Suppressor macrophage (primary cell): ENCODE data around the gene FERMT2.

Source experiments
- DNase-seq, 4 experiments: peaks; one replicate each; pipeline ENCODE4 v3.0.0-alpha.2; 2020 to 2022

Gene FERMT2

DNA sequence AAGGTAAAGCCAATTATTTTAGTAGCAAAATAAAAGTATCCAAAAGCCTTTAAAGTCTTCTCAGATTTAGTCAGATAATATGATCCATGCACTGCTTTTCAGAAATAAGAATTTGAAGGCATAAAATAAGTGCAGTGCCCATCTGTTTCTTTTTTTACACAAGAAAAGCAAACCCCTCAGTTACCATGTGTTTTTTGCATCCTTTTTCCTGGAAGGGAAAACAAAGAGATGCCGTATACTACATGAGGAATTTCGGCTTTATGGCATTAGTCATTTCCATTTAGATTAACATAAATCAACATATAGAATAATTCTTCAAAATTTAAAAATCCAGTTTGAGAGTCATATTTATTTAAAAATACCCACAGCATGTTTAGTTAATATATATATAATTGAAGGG lies 89.4 kb downstream of the FERMT2 start:
- DNase-seq = no peak

DNA sequence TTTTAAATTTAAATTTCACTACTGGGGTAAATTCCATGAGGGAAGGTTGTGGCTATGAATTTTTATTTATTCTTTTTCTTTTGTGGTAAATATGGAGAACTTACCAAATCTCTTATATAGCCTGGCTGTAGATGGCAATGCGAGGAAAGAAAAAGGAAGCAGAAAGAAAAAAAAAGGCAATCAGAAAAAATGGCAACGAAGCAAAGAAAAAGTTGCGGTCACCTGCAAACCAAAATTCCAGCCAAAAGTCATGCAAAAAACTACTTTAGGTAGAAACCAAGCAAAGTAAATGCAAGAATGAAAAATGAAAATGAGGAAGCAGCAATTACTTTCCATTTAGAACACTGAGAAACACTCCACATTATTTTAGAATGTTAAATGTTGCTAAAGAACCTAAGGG lies 89.9 kb downstream of the FERMT2 start:
- DNase-seq = no peak

DNA sequence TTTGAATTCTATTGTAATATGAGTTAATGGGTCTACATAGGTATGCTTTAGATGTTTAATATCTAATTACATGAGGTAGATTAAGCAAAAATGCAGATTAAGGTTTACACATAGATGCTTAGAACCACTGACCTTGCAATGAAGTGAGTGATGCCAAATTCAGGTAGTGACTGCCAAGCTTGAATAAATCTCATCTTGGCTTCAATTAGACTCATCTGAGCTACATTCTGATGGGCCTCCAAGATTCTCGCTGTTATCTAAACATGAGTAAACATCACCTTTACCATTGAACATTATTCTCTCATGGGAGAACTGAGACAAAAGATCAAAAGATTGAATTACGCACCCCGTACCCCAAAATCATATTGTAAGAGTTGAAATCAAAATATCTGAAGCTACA lies 90.6 kb downstream of the FERMT2 start:
- no peak for DNase-seq

DNA sequence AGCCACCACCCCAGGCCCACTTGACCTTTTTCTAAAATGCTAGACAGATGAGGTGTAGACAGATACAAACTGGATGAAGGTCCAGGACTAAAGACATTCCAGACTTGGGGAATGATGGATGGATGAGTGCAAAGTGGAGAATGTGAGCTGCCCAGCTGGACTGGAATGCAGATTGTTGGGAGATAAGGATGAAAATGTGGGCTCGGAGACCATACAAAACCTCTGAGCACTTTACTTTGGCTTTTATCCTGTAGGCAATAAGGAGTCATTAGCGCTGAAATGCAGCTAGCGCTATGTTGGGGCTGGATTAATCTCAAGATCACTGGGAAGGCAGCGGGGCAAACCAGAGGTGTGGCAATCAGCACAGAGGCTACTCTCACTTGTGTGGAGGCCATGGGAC lies 94.7 kb downstream of the FERMT2 start:
- no peak for DNase-seq

DNA sequence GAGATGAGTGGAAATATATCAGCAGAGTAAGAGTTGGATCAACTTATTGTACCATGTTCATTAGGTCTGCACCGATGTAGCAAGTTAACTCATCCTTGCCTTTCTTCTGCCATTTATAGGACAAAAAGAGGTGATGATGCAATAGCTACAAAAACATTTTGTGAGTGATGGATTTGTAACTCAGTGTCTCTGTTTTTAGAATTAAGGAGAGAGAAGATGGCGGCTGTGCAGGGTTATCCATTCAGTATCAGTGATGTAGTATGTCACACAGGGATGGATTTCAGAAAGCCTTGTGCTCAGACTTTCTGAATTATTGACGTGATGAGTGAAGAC lies 97.4 kb downstream of the FERMT2 start:
- DNase-seq = no peak

DNA sequence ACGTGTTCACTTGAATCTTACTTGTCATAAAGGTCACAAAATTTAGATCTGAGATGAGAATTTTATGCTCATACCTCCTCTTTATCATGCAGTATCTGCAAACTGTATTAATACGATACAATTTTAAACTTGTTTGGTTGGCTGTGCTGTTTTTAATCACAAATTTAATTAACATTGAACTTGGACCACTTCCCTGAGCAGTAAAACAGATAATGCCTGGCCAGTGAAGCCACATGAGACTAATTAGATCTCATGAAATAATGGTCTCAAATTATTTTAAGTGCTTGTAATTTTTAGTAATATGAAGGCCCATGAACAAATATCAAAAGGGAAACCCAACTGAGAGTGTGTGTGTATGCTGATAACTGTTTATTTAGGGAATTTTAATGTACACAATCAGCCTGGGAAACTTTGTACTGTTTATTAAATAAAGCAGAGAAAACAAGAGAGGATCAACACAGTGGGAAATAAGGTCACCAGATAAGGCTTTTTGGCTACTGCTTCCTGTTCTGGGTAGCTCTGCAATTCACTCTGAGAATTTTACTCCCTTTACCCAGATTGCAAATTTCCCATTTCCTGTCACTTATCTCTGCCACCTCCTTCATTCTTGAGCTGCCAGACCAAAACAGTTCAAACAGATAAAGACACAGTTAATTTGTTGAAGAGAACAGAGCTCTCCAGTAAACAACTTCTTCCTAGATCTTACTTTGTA lies 97.9 kb downstream of the FERMT2 start:
- no peak for DNase-seq

DNA sequence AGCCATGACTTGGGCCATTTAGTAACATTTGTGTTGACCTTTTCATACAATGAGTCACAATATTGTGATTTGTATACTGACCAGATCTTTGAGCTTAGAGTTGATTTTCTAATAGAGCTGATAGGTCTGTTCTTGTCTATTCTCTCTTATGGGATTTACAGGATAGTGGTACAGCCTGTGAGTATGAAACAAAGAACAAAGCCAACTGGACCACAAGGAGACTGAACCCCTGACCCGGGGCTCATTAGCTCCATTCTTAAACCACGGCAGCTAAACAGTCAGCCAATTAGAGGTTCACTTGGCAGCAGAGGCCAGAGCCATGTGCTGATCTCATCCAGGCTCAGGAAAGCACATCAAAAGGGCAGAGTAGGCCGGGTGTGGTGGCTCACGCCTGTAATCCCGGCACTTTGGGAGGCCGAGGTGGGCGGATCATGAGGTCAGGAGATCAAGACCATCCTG lies 100.4 kb downstream of the FERMT2 start:
- DNase-seq = no peak

DNA sequence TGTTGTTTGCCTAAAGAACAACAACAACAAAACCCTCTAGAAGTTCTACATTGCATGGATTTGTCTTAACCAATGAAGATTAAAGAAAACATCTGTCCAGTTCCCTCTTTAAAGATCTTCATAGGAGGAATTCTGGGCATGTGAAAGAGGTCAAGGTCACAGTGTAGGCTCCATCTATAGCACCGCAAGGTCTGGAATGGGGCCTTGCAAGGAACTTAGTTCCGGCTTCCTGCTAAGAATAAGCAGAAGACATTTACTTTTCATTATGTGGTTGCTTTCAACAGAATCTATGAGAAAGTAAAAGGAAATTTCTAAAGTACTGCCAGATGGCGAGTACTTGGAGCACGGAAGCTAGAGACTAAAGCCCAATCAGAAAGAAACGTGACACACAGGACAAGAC lies 102.2 kb downstream of the FERMT2 start:
- no peak for DNase-seq

DNA sequence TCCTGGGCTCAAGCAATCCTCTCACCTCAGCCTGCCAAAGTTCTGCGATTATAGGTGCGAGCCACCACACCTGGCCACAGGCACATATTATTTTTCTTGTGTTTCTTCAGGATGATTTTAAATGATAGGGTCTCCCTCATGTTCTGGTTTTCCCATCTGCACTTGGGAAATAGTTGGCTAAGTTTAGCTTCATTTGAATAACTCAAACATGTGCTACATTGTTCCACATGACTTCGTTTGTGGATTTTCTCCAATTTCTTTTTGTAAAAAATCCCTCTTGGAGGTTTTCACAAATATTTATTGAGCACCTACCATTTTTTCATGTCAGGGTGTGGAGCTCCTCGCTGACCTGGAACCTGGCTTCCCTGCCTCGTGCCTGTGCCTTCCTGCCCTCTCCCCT lies 104.3 kb downstream of the FERMT2 start:
- no peak for DNase-seq

DNA sequence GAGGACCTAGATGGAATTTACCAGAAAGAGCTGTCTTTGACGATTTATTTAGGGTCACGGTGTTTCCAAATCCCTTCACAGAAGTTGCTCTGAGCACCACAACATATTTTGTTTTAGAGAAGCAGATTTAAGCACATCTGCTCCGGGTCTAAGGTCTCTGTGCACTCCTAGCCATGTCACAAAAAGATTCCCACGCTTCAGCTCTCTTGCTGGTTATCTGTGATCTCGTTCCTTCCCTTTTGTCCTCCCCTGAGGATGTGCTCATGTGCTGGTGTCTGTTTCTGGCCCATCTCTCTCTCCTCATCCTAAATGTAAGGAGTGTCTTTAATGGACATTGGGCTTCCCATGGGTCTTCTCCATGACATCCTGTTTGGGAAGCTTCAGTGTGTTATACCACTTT lies 105.8 kb downstream of the FERMT2 start:
- no peak for DNase-seq

DNA sequence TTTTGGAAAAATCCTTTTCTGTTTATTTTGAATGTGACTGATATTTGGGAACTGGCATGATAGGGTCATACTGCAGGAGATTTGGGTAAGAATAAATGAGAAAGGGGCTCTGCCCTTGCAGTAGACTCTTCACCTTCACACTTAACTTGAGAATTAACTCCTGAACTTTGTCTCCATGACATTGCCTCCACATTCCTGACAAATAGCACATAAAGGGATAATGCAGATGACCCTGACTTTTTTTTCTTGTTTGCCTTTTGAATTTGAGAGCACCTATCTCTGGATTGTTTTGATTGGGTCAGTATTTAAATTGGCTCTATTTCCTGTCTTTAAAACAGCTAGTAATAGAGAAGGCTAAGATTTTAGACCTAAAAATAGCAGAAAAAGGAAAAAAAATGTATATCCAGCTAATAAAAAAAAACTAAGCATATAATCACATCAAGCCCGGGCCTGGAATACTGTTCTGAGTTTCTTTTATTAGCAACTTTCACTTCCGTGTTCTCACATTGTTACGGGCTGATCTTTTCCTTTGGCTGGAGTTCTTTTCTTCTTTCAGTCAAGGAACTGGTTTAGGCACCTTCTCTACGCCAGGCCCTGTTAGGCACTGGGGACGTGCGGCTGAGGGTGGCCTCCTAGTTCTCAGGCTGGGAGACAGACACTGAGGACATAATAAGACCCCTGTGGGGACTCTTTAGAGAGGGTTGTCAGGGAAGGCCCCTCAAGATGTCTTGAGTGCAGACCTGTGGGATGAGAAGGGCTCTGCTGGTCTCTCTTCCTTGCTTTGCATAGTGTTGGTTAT lies 106.4 kb downstream of the FERMT2 start:
- DNase-seq = peak; percentile 8 to 41 (median 14)

DNA sequence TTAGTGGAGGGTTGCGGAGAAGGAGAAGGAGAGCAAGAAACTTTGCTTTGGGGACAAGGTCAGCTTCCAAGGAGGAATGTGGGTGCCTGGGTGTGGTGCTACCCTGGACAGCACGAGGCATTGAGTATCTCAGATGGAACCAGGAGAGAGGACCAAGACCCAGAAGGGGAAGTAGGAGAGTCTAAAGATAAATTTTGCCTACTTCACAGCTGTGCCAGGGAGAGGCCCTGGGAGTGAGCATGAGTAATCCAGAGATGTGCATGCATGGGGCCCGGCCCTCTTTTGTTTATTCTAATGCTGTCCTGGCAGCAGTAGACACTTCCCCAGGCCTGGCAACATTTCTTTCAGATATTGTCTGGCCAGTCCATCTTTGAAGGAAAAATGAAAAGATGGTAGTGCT lies 110.0 kb downstream of the FERMT2 start:
- DNase-seq = peak; percentile 68 to 81 (median 77)

DNA sequence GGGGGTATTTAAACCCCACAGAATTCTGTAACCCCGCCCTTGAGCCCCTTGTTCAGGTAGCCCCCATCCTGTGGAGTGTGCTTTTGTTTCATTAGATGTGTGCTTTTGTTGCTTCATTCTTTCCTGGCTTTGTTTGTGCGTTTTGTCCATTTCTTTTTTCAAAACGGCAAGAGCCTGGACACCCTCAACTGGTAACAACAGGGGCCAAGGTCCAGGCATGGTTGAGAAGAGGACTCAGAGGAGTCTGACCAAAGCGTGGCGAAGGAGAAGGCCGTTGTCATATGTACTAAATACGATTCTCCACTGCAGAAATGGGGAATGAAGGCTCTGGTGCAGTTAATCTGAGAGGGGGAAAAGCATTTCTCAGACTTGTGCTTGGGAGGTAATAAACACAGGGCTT lies 113.4 kb downstream of the FERMT2 start:
- DNase-seq = no peak

DNA sequence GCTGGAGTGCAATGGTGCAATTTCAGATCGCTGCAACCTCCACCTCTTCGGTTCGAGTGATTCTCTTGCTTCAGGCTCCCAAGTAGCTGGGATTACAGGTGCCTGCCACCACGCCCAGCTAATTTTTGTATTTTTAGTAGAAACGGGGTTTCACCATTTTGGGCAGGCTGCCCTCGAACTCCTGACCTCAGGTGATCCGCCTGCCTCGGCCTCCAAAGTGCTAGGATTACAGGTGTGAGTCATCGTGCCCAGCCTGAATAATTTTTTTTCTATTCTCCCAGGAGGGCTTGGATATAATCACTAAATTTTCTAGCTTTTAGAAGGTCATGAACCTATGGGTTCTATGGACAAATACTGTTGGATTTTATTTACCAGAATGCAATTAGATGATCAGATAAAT lies 114.8 kb downstream of the FERMT2 start:
- no peak for DNase-seq

DNA sequence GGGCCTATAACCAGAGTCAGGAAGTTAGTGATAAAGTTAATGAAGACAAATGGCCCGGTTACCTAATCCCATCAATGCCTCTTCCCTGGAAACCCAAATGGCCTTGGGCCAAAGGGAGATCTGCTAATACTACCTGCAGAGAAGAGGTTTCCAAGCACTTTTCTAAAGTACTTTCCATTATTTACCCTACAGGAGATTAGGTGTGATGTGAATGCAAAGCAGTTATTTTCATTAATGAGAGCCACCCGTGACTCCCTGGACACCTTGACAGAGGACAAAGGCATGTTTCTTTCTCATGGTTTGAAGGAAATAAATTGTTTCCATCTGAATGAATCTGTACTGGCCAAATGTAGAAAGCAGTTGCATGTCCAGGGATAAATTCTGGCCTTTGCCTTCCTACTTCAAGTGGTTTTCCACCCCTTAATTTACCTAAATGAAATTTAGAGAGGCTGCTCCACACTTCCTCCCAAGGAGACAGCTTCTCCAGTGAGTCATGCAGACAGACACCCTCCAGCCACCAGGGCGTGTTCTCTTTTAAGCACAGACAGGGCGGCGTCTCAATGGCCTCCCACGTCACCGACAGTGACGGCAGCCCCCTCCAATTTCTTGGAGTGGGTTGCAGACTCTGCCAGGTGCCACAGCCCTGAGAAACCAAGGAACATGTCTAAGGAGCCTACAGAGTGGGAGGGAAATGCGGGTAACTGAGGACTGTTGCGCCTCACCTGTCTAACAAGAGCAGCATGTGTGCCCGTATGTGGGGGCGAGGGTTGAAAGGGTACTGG lies 115.5 kb downstream of the FERMT2 start:
- peak in 3 of 4 experiments; percentile 14 to 21 (median 15) for DNase-seq

DNA sequence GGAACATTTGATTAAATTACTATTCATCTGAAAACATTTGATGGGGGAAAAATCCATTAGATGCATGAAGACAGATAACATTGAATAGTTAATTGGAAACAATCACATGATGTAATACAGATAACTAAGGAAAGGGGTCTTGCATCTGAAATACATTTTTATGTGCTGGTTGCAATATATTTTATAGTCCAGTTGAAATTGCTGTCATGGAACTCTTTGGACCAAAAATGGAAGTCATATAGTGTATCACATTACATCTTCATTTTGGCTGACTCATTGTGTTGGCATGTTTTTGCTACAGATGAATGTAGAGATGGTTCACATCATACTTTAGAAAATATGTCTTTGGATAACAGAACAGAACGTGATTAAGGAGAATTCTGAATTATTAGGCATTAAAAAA lies 116.4 kb downstream of the FERMT2 start:
- DNase-seq = no peak

DNA sequence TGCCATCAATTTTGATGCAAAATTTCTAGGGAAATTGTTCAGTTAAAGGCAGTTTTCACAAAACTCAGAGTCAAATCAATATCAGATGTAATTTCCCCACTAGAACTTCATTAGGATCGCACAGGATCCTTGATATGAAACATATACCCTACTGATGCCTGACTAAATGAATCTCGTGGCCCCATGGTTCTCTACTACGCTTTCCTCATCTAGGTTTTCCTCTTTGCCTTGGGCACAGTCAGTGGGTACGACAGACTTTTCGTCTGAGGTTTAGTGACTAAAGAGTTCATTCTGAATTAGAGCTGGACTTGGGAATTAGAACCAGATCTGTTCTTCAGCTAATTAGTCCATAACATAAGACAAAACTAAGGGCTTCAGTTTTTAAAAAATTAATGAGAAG lies 117.0 kb downstream of the FERMT2 start:
- DNase-seq = no peak

DNA sequence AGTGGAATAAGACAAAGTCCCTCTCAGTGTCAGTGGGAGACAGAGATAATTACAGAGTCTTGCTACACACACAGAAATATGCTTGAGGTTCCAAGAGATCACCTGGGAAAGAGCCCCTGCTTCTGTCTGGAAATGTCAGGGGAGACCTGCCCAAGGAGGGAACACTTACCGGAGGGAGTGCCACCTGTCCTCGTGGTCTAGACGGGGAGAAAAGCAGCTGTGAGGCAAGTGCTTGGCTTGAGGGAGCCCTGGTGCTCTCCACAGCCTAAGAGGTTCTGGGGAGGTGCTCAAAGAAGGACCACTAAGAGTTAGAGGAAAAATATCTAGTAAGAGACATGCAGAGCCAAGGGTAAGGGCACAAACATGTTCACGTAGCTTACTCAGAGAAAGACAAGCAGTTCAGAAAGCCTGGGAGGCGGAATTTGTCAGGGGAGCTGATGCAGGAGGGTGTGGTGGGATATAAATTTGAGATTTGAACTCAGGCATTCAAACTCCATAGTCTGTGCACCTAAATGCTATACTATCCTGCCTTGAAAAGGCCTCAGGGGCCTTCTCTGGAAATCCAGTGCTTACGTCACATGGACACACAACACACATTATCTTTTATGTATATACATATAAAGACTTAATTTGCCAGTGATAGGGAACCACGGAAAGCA lies 121.2 kb downstream of the FERMT2 start:
- DNase-seq = no peak

DNA sequence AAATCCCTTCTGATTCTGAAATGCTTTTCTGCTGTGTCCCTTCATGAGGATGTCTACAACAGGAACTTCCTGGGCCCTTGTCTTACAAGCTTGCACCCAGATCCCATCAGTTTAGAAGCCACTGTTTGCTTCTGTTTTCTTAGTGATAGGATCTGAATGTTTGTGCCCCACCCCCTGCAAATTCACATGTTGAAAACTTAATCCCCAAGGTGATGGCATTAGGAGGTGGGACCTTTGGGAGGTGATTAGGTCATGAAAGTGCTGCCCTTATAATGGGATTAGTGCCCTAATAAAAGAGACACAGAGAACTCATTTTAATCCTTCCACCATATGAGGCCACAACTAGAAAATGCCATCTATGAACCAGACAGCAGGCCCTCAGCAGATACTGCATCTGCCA lies 123.4 kb downstream of the FERMT2 start:
- no peak for DNase-seq

DNA sequence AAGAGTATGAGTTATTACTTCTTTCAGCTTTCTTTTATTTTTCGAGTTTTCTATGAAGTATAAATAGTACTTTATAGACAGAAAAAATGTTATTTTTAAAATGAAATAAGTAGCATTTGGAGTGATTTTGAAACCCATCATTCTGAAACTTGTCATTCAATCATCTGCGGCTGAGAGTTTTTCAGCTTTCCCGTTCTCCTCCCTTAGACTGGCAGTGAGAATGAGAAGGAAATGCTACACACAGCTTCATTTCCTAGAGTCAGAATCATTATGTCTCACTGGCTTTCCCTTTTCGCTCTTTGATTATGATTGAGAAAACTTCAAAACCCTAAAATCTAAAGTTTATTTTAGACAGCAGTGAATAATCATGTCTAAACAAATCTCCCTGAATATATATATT lies 125.8 kb downstream of the FERMT2 start:
- DNase-seq = no peak

DNA sequence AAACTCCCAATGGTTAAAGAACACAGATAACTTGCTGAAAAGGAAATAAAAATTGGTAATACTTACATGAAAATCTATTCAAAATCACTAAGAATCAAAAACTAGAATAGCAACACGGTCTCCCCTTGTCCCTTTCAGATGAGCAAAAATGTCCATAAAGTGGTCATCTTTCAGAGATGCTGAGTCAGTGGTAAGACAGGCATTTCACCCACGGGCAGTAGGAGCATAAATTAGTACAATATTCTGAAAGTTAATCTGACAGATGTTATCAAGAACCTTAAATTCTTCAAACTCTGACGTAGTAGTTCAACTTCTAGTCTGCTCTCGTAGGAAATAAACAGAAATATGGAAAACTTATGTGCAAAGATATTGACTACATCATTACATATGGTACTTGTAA lies 126.4 kb downstream of the FERMT2 start:
- DNase-seq = no peak

DNA sequence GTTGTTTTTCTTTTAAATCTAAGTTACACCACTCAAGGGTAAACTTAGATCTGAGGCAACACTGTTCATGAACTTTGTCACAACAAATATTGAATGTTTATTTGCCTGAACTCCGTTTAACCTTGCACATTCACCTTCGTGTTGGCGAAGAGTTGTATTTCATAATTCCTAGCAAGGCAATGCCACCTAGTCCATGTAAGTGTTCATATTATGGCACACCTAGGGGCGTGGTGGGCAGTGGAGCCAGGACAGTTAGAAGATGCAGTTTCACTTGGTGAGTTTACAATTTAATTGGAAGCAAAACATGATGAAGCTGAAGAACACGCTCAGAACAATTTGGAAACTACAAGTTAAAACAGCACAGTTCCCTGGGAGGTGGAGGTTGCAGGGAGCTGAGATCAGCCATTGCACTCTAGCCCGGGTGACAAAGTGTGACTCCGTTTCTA lies 129.0 kb downstream of the FERMT2 start:
- DNase-seq = no peak

DNA sequence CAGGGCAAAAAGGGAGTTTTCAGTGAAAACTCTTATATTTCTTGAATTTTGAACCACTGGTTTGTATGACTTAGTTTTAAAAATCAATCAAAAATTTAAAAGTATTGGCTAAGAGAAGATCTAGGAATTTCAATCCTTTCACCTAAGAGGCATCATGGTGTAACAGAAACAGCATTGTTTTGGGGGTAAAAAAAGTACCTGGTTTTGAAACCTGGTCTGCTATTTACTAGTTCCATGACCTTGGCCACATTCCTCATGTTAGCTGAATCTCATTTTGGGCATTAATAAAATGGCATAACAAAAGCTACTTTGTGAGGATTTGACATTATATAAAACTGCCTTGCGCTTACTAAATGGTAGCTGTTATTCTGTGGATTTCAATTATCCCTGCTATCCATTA lies 142.7 kb downstream of the FERMT2 start:
- no peak for DNase-seq
